HG03135 (cell line): ENCODE data around the gene CCDC186.

Experiments
- ATAC-seq: cut with Tn5 transposase; IDR thresholded peaks from one replicate; pipeline ENCODE4 v1.9.1; 2021; ENCODE audit warnings: mild to moderate bottlenecking, moderate library complexity; ENCODE audit not compliant: unreplicated experiment

Gene CCDC186

GRCh38 chr10:114173921-114174694 lies at the start of gene CCDC186:
CCDC186 (minus strand) TSS chr10:114174203; CDS start chr10:114163268, 10,935 bp downstream.
- peak; percentile 100 for ATAC-seq

GRCh38 chr10:114223066-114223465 lies 49.1 kb upstream of the CCDC186 start:
- ATAC-seq: no peak

- no peak for ATAC-seq
These were observed 47.2 kb upstream of the CCDC186 start for GRCh38 chr10:114221235-114221634.

GRCh38 chr10:114220281-114220680 lies 46.3 kb upstream of the CCDC186 start:
- ATAC-seq: no peak

GRCh38 chr10:114215033-114215432 lies 41.0 kb upstream of the CCDC186 start:
- no peak for ATAC-seq

GRCh38 chr10:114212153-114212552 lies 38.1 kb upstream of the CCDC186 start:
- ATAC-seq: no peak

GRCh38 chr10:114208351-114208750 lies 34.3 kb upstream of the CCDC186 start:
- no peak for ATAC-seq

GRCh38 chr10:114207349-114207748 lies 33.3 kb upstream of the CCDC186 start:
- no peak for ATAC-seq

GRCh38 chr10:114206902-114207301 lies 32.9 kb upstream of the CCDC186 start:
- ATAC-seq: no peak

GRCh38 chr10:114202812-114203211 lies 28.8 kb upstream of the CCDC186 start:
- ATAC-seq: no peak

GRCh38 chr10:114199239-114199638 lies 25.2 kb upstream of the CCDC186 start:
- no peak for ATAC-seq

GRCh38 chr10:114195079-114195478 lies 21.1 kb upstream of the CCDC186 start:
- ATAC-seq: peak; percentile 89

GRCh38 chr10:114189700-114190099 lies 15.7 kb upstream of the CCDC186 start:
- no peak for ATAC-seq

- no peak for ATAC-seq
These were observed 14.9 kb upstream of the CCDC186 start for GRCh38 chr10:114188900-114189299.

- ATAC-seq: no peak
These were observed 14.0 kb upstream of the CCDC186 start for GRCh38 chr10:114188001-114188400.

GRCh38 chr10:114184276-114184675 lies 10.3 kb upstream of the CCDC186 start:
- no peak for ATAC-seq

- ATAC-seq: no peak
These were observed 9.6 kb upstream of the CCDC186 start for GRCh38 chr10:114183563-114183962.

- no peak for ATAC-seq
These were observed 8.0 kb upstream of the CCDC186 start for GRCh38 chr10:114181971-114182370.

GRCh38 chr10:114180937-114181336 lies 6.9 kb upstream of the CCDC186 start:
- ATAC-seq: no peak

GRCh38 chr10:114179747-114180146 lies 5.7 kb upstream of the CCDC186 start:
- no peak for ATAC-seq

GRCh38 chr10:114179148-114179547 lies 5.1 kb upstream of the CCDC186 start, which contains the start of gene TDRD1:
TDRD1 (plus strand) TSS chr10:114179353; CDS start chr10:114187832, 8,479 bp downstream.
- no peak for ATAC-seq

- ATAC-seq: no peak
These were observed 2.5 kb upstream of the CCDC186 start for GRCh38 chr10:114176511-114176910.

- ATAC-seq: no peak
These were observed 1.7 kb upstream of the CCDC186 start for GRCh38 chr10:114175667-114176066.
